COLO668 (cell line): ENCODE measurements around the gene TRIL.
A peak's percentile ranks its signal among the peaks of the same experiment; 100 is the strongest.

ENCODE experiments used
- DNase-seq: peaks from one replicate; lab custom pipeline; 2025; ENCODE audit not compliant: unreplicated experiment; lab: John Stamatoyannopoulos, UW

The TRIL gene

GRCh38 chr7:28958235-28958979, at the start of gene TRIL:
TRIL (minus strand) TSS chr7:28958330; CDS start chr7:28958046, 284 bp downstream.
- DNase-seq = peak; percentile 62

GRCh38 chr7:29007127-29007526, 49.0 kb upstream of the TRIL start:
- no peak for DNase-seq

- DNase-seq = no peak
Observed at GRCh38 chr7:29005829-29006228, 47.7 kb upstream of the TRIL start.

- DNase-seq = no peak
Observed at GRCh38 chr7:29005406-29005805, 47.3 kb upstream of the TRIL start.

- no peak for DNase-seq
Observed at GRCh38 chr7:29003703-29004102, 45.6 kb upstream of the TRIL start.

GRCh38 chr7:29000717-29001076, 42.6 kb upstream of the TRIL start:
- DNase-seq = no peak

- DNase-seq = no peak
Observed at GRCh38 chr7:28999895-29000716, 42.0 kb upstream of the TRIL start.

- no peak for DNase-seq
Observed at GRCh38 chr7:28999427-28999826, 41.3 kb upstream of the TRIL start.

- DNase-seq = no peak
Observed at GRCh38 chr7:28998105-28998504, 40.0 kb upstream of the TRIL start.

GRCh38 chr7:28996836-28997235, 38.7 kb upstream of the TRIL start:
- no peak for DNase-seq

GRCh38 chr7:28993371-28993770, 35.2 kb upstream of the TRIL start:
- DNase-seq = no peak

GRCh38 chr7:28992798-28993197, 34.7 kb upstream of the TRIL start:
- no peak for DNase-seq

GRCh38 chr7:28990200-28990960, 32.2 kb upstream of the TRIL start:
- DNase-seq = no peak

- no peak for DNase-seq
Observed at GRCh38 chr7:28989211-28989980, 31.3 kb upstream of the TRIL start.

- DNase-seq = no peak
Observed at GRCh38 chr7:28988810-28989209, 30.7 kb upstream of the TRIL start.

GRCh38 chr7:28988091-28988490, 30.0 kb upstream of the TRIL start:
- no peak for DNase-seq

- no peak for DNase-seq
Observed at GRCh38 chr7:28986765-28987110, 28.6 kb upstream of the TRIL start.

GRCh38 chr7:28986028-28986764, 28.1 kb upstream of the TRIL start:
- no peak for DNase-seq

GRCh38 chr7:28984631-28985030, 26.5 kb upstream of the TRIL start:
- no peak for DNase-seq

GRCh38 chr7:28984217-28984616, 26.1 kb upstream of the TRIL start:
- DNase-seq = no peak
